Nephron progenitor cell (in vitro differentiated cells): ENCODE measurements around the gene RAD52.

Source experiments
- DNase-seq: peaks from one replicate; pipeline ENCODE4 v3.0.0; 2021
- H3K27ac Mint-ChIP-seq: 2 replicates; pipeline ENCODE4 v1.8.0; 2021; ENCODE audit warnings: mild to moderate bottlenecking, moderate library complexity, mixed read lengths
- H3K27me3 Mint-ChIP-seq: 2 replicates; pipeline ENCODE4 v1.8.0; 2021; ENCODE audit warnings: mild to moderate bottlenecking, low read depth, mixed read lengths; ENCODE audit not compliant: poor library complexity
- H3K36me3 Mint-ChIP-seq: 2 replicates; pipeline ENCODE4 v1.8.0; 2021; ENCODE audit warnings: low read depth, mixed read lengths
- H3K4me1 Mint-ChIP-seq: 2 replicates; pipeline ENCODE4 v1.8.0; 2021; ENCODE audit warnings: mixed read lengths
- H3K4me3 Mint-ChIP-seq: 2 replicates; pipeline ENCODE4 v1.8.0; 2021; ENCODE audit warnings: mild to moderate bottlenecking, moderate library complexity, mixed read lengths
- H3K9me3 Mint-ChIP-seq: 2 replicates; pipeline ENCODE4 v1.8.0; 2021; ENCODE audit warnings: mild to moderate bottlenecking, moderate library complexity, mixed read lengths
- TF ChIP-seq, protein P1 (sequence below): fragments of 200-600 bp; sonication (generic); IDR thresholded peaks from 2 replicates; pipeline ENCODE4 v1.5.0; 2021; ENCODE audit warnings: antibody characterized with exemption

The RAD52 gene

GRCh38 chr12:981961-982360, 32.5 kb upstream of the RAD52 start:
- H3K36me3 Mint-ChIP-seq, result peaks cover 27% of the 10 kb centered on the region
- H3K27ac Mint-ChIP-seq, result no peak overlapping the region
- TF ChIP-seq, protein P1, sequence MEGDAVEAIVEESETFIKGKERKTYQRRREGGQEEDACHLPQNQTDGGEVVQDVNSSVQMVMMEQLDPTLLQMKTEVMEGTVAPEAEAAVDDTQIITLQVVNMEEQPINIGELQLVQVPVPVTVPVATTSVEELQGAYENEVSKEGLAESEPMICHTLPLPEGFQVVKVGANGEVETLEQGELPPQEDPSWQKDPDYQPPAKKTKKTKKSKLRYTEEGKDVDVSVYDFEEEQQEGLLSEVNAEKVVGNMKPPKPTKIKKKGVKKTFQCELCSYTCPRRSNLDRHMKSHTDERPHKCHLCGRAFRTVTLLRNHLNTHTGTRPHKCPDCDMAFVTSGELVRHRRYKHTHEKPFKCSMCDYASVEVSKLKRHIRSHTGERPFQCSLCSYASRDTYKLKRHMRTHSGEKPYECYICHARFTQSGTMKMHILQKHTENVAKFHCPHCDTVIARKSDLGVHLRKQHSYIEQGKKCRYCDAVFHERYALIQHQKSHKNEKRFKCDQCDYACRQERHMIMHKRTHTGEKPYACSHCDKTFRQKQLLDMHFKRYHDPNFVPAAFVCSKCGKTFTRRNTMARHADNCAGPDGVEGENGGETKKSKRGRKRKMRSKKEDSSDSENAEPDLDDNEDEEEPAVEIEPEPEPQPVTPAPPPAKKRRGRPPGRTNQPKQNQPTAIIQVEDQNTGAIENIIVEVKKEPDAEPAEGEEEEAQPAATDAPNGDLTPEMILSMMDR, result no peak
- no peak overlapping the region for H3K4me3 Mint-ChIP-seq
- peaks cover 5% of the 10 kb centered on the region for H3K9me3 Mint-ChIP-seq
- H3K27me3 Mint-ChIP-seq, result no peaks in the 10 kb centered on the region
- no peaks in the 10 kb centered on the region for H3K4me1 Mint-ChIP-seq
- DNase-seq, result no peak

DNA sequence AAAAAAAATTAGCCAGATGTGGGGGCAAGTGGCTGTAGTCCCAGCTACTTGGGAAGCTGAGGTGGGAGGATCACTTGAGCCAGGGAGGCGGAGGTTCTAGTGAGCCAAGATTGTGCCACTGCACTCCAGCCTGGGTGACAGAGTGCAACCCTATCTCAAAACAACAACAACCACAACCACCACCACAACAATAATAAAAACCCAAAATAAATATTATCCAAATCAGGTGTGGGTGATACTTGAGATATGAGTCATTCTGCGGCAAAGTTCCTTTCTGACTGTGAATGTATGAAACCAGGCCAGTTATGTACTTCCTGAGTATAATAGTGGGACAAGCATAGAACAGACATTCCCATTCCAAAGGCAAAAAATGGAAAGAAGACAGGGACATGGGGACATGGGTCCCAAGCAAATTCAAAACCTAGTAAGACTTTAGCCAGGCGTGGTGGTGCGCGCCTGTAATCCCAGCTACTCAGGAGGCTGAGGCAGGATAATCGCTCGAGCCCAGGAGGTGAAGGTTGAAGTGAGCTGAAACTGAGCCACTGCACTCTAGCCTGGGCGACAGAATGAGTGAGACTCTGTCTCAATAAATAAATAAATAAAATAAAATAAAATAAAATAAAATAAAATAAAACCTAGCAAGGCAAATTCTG, 31.8 kb upstream of the RAD52 start:
- H3K27me3 Mint-ChIP-seq, result no peaks in the 10 kb centered on the region
- no peak overlapping the region for H3K4me3 Mint-ChIP-seq
- peaks cover 28% of the 10 kb centered on the region for H3K36me3 Mint-ChIP-seq
- TF ChIP-seq, protein P1, result no peak
- no peak for DNase-seq
- H3K4me1 Mint-ChIP-seq, result no peaks in the 10 kb centered on the region
- H3K9me3 Mint-ChIP-seq, result peaks cover 5% of the 10 kb centered on the region
- no peak overlapping the region for H3K27ac Mint-ChIP-seq

DNA sequence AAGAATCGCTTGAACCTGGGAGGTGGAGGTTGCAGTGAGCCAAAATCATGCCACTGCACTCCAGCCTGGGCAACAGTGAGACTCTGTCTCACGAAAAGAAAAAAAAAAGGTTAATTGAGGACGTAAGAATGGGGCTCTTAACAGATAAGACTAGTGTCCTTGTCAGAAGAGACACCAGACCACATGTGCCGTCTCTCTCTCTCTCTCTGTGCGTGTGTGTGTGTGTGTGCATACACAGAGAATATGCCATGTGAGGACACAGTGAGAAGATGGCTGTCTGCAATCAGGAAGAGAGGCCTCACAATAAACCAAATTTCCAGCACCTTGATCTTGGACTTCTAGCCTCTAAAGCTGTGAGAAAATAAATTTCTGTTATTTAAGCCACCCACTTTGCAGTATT, 29.9 kb upstream of the RAD52 start:
- Mint-ChIP-seq H3K4me1 (no peaks in the 10 kb centered on the region), H3K27ac (no peak overlapping the region), H3K9me3 (peaks cover 5% of the 10 kb centered on the region), H3K27me3 (no peaks in the 10 kb centered on the region), H3K36me3 (peaks cover 40% of the 10 kb centered on the region), H3K4me3 (no peak overlapping the region)
- DNase-seq, result no peak
- TF ChIP-seq, protein P1, result no peak

- no peaks in the 10 kb centered on the region for H3K4me1 Mint-ChIP-seq
- TF ChIP-seq, protein P1, result no peak
These were observed 27.7 kb upstream of the RAD52 start for GRCh38 chr12:977156-977555.

GRCh38 chr12:976644-977043, 27.1 kb upstream of the RAD52 start:
- TF ChIP-seq, protein P1, result no peak
- peaks cover 35% of the 10 kb centered on the region for H3K36me3 Mint-ChIP-seq
- H3K4me3 Mint-ChIP-seq, result no peak overlapping the region
- H3K4me1 Mint-ChIP-seq, result no peaks in the 10 kb centered on the region
- no peak overlapping the region for H3K27ac Mint-ChIP-seq
- no peaks in the 10 kb centered on the region for H3K27me3 Mint-ChIP-seq
- DNase-seq, result no peak
- H3K9me3 Mint-ChIP-seq, result no peaks in the 10 kb centered on the region

More at GRCh38 chr12:977156-977555, 27.7 kb upstream of the RAD52 start:
- H3K36me3 Mint-ChIP-seq, result peaks cover 35% of the 10 kb centered on the region
- H3K27ac Mint-ChIP-seq, result no peak overlapping the region
- H3K4me3 Mint-ChIP-seq, result no peak overlapping the region
- H3K9me3 Mint-ChIP-seq, result no peaks in the 10 kb centered on the region
- no peaks in the 10 kb centered on the region for H3K27me3 Mint-ChIP-seq
- DNase-seq, result no peak

DNA sequence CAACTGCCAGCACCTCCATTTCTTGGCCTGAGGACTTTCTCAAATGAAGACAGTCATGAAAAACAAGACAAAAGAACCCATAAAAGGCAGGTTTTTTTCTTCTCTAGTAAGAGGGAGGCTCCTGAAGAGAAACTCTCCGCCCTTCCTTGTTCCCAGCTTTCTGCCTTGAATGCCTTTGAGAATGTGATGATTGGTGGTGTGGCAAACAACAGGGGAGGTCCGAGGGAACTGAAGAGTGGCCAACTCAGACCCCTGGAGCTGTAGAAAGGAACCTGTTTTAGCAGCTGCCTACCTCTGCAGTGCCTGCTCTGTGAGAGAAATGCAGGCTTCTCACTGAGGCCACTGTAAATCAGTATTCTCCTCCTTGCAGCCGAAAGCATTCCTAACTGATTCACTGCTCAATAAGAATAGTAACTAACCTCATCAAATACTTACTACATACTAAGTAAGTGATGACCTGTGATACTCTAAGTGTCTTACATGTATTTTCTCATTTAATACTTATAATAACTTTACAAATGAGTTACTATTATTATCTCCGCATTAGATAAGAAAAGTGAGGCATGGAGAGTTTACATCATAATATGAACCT, 24.9 kb upstream of the RAD52 start:
- TF ChIP-seq, protein P1, result no peak
- Mint-ChIP-seq H3K9me3 (no peaks in the 10 kb centered on the region), H3K4me1 (no peaks in the 10 kb centered on the region), H3K27ac (no peak overlapping the region), H3K36me3 (peaks cover 35% of the 10 kb centered on the region), H3K27me3 (no peaks in the 10 kb centered on the region), H3K4me3 (no peak overlapping the region)
- DNase-seq, result no peak
